HepG2 (cell line): ENCODE results near the gene IHH. TPM values are rescaled to one million over a fixed set of nuclear protein-coding genes. Genes with fewer than 3 reads are reported as not detected.

Source experiments
- CBFB ChIP-seq: sonication (generic); formaldehyde crosslinking; IDR thresholded peaks from 2 replicates; pipeline ENCODE4 v1.4.0; 2020; ENCODE audit warnings: missing genetic modification reagents
- IRF2 ChIP-seq: IDR thresholded peaks from 2 replicates; pipeline ENCODE4 v1.6.1; 2018; ENCODE audit warnings: missing genetic modification reagents, missing compliant biosample characterization
- KLF12 ChIP-seq: sonication (generic); formaldehyde crosslinking; IDR thresholded peaks from 2 replicates; pipeline ENCODE4 v1.4.0; 2020; ENCODE audit warnings: missing genetic modification reagents, borderline replicate concordance
- KLF15 ChIP-seq: sonication (generic); formaldehyde crosslinking; IDR thresholded peaks from 2 replicates; pipeline ENCODE4 v1.8.1; 2023; ENCODE audit warnings: borderline replicate concordance, mild to moderate bottlenecking, inconsistent platforms, missing genetic modification reagents, mixed read lengths
- POLR2G ChIP-seq: fragments of 200-400 bp; formaldehyde crosslinking; IDR thresholded peaks from 2 replicates; pipeline ENCODE4 v1.6.1; 2018; ENCODE audit warnings: mild to moderate bottlenecking, low read depth, low read length, moderate library complexity
- RARA ChIP-seq: IDR thresholded peaks from 2 replicates; pipeline ENCODE4 v1.6.1; 2016; ENCODE audit warnings: missing genetic modification reagents, missing compliant biosample characterization
- RORA ChIP-seq: sonication (generic); formaldehyde crosslinking; IDR thresholded peaks from 2 replicates; pipeline ENCODE4 v1.5.0; 2020; ENCODE audit warnings: mild to moderate bottlenecking, missing genetic modification reagents, moderate library complexity
- SMYD3 ChIP-seq: sonication (generic); formaldehyde crosslinking; IDR thresholded peaks from 2 replicates; pipeline ENCODE4 v1.8.1; 2023; ENCODE audit warnings: mild to moderate bottlenecking, missing genetic modification reagents
- SNAPC2 ChIP-seq: sonication (generic); formaldehyde crosslinking; IDR thresholded peaks from 2 replicates; pipeline ENCODE4 v1.8.1; 2022; ENCODE audit warnings: mild to moderate bottlenecking, missing genetic modification reagents
- STAT5B ChIP-seq: sonication (generic); formaldehyde crosslinking; IDR thresholded peaks from 2 replicates; pipeline ENCODE4 v1.4.0; 2020; ENCODE audit warnings: missing genetic modification reagents
- ZBTB3 ChIP-seq: sonication (generic); formaldehyde crosslinking; IDR thresholded peaks from 2 replicates; pipeline ENCODE4 v1.4.0; 2020; ENCODE audit warnings: low read depth, mild to moderate bottlenecking, moderate library complexity, missing genetic modification reagents, borderline replicate concordance
- ZFP82 ChIP-seq: sonication (generic); formaldehyde crosslinking; IDR thresholded peaks from 2 replicates; pipeline ENCODE4 v1.5.1; 2020; ENCODE audit warnings: mild to moderate bottlenecking, missing genetic modification reagents, borderline replicate concordance
- ZFX ChIP-seq: sonication (generic); formaldehyde crosslinking; IDR thresholded peaks from 2 replicates; pipeline ENCODE4 v1.4.0; 2020; ENCODE audit warnings: mild to moderate bottlenecking, low read depth, missing genetic modification reagents, moderate library complexity
- ZFY ChIP-seq: sonication (generic); formaldehyde crosslinking; IDR thresholded peaks from 2 replicates; pipeline ENCODE4 v1.4.0; 2020; ENCODE audit warnings: missing genetic modification reagents
- ZNF30 ChIP-seq: sonication (generic); formaldehyde crosslinking; IDR thresholded peaks from 2 replicates; pipeline ENCODE4 v1.5.0; 2020; ENCODE audit warnings: mild to moderate bottlenecking, missing genetic modification reagents
- ZNF33A ChIP-seq: sonication (generic); formaldehyde crosslinking; IDR thresholded peaks from 2 replicates; pipeline ENCODE4 v1.5.1; 2020; ENCODE audit warnings: missing genetic modification reagents, mild to moderate bottlenecking, moderate library complexity, borderline replicate concordance
- ZNF430 ChIP-seq: sonication (generic); formaldehyde crosslinking; IDR thresholded peaks from 2 replicates; pipeline ENCODE4 v1.9.0; 2021; ENCODE audit warnings: mild to moderate bottlenecking, missing genetic modification reagents
- ZNF496 ChIP-seq: sonication (generic); formaldehyde crosslinking; IDR thresholded peaks from 2 replicates; pipeline ENCODE4 v1.8.1; 2023; ENCODE audit warnings: mild to moderate bottlenecking, moderate library complexity, missing genetic modification reagents; ENCODE audit not compliant: insufficient replicate concordance
- ZNF501 ChIP-seq: sonication (generic); formaldehyde crosslinking; IDR thresholded peaks from 2 replicates; pipeline ENCODE4 v1.5.1; 2020; ENCODE audit warnings: mild to moderate bottlenecking, moderate library complexity, missing genetic modification reagents
- ZNF543 ChIP-seq: sonication (generic); formaldehyde crosslinking; IDR thresholded peaks from 2 replicates; pipeline ENCODE4 v1.4.0; 2020; ENCODE audit warnings: mild to moderate bottlenecking, missing genetic modification reagents
- ZNF557 ChIP-seq: sonication (generic); formaldehyde crosslinking; IDR thresholded peaks from 2 replicates; pipeline ENCODE4 v1.4.0; 2020; ENCODE audit warnings: missing genetic modification reagents
- ZNF558 ChIP-seq: sonication (generic); formaldehyde crosslinking; IDR thresholded peaks from 2 replicates; pipeline ENCODE4 v1.9.0; 2022; ENCODE audit warnings: mild to moderate bottlenecking, missing genetic modification reagents, borderline replicate concordance
- ZNF644 ChIP-seq: IDR thresholded peaks from 2 replicates; pipeline ENCODE4 v1.6.1; 2016; ENCODE audit warnings: low read depth
- ZNF850 ChIP-seq: sonication (generic); formaldehyde crosslinking; conservative IDR thresholded peaks from 2 replicates; pipeline ENCODE4 v1.9.0; 2021; ENCODE audit warnings: mild to moderate bottlenecking, missing genetic modification reagents
- ZSCAN22 ChIP-seq: sonication (generic); formaldehyde crosslinking; IDR thresholded peaks from 2 replicates; pipeline ENCODE4 v1.4.0; 2020; ENCODE audit warnings: mild to moderate bottlenecking, missing genetic modification reagents
- polyA plus RNA-seq, 8 experiments: library from polyadenylated mRNA; depleted of rRNA in 3 of 8; stranded (reverse) in 7 of 8; unstranded in 1 of 8; fragments of >200 nt; fragmentation: Illumina TruSeq in 4 of 8; extraction: Trizol in 4 of 8; gene quantifications; 2 replicates each; pipeline versions ENCODE4 v1.2.1 to v1.2.3, GENCODE V29; 2011 to 2016; ENCODE audit warnings: low read depth in 4 of 8, missing spikeins in 1 of 8, mixed read lengths in 1 of 8; ENCODE audit not compliant: insufficient read depth in 1 of 8
- total RNA-seq, 5 experiments: library from RNA; depleted of rRNA; stranded (reverse); fragments of >200 nt; fragmentation: Illumina TruSeq; extraction: Trizol; gene quantifications; 2 replicates each; pipeline ENCODE4 v1.2.3, GENCODE V29; 2016; ENCODE audit warnings: low read depth in 1 of 5
- TF ChIP-seq, protein P1 (sequence below): conservative IDR thresholded peaks from 2 replicates; pipeline ENCODE4 v1.6.1; 2018; ENCODE audit warnings: missing genetic modification reagents
- TF ChIP-seq, protein P2 (sequence below): IDR thresholded peaks from 2 replicates; pipeline ENCODE4 v1.6.1; 2018; ENCODE audit warnings: missing genetic modification reagents
- TF ChIP-seq, protein P3 (sequence below): sonication (generic); formaldehyde crosslinking; IDR thresholded peaks from 2 replicates; pipeline ENCODE4 v1.4.0; 2020; ENCODE audit warnings: missing genetic modification reagents; ENCODE audit errors: not compliant biosample characterization

Gene IHH
- total and polyA plus RNA-seq, 2 of the 13 experiments (the other 11 are each of a cell fraction or from before 2014, with no cell fraction given), result 0.42 TPM; not detected in 1

DNA sequence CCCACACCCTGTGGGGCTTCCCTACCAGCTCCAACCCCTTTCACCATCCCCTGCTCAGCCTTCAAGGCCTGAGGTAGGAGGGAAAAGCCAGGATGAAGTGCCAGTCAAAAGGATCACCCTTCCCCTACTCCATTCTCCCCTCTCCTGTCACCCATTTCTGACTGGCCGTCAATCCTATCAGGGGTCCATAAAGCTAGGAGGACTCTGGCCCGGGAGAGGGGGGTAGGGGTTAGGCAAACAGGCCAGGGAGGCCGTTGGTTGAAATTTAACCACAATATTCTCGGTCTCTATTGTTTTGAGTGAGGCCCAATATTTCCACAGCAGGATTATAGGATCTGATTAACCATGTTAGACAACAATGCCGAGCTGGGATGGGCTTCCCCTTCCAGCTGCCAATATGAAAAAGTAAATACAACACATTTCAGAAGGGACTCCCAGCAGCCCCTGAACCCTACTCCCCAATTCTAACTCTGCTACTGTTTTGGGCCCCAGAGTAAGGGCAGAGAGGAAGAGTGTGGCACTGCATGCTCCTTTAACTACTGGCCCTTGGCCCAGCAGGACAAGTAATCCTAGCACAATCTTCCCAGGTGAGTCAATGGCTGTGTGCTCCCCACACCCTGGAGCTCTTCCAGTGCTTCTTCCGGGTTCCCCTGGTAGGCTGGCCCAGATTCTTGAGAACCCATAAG is 10.6 kb upstream of the IHH start (continued):
- TF ChIP-seq ZSCAN22 (CRISPR knock-in tag), result no peak
- TF ChIP-seq STAT5B (CRISPR knock-in tag), result no peak; the same call in 1 of the 2 replicates
- TF ChIP-seq ZNF543 (CRISPR knock-in tag), result no peak
- peak; percentile 64; the same call in 1 of the 2 replicates for TF ChIP-seq SNAPC2
- TF ChIP-seq ZBTB3 (CRISPR knock-in tag), result no peak
- no peak for TF ChIP-seq ZNF501 (CRISPR knock-in tag)
- TF ChIP-seq IRF2 (CRISPR knock-in tag), result no peak; the same call in 1 of the 2 replicates
- TF ChIP-seq KLF12 (CRISPR knock-in tag), result no peak
- 0 out of 2 replicates have a peak, but pooled peaks have one; percentile 37 for TF ChIP-seq ZFX (CRISPR knock-in tag)
- TF ChIP-seq ZNF496 (CRISPR knock-in tag), result no peak
- TF ChIP-seq ZNF30 (CRISPR knock-in tag), result no peak
- no peak for TF ChIP-seq RORA (CRISPR knock-in tag)
- TF ChIP-seq CBFB (CRISPR knock-in tag), result peak; percentile 95
- peak; percentile 96 for TF ChIP-seq RARA (CRISPR knock-in tag)
- no peak for TF ChIP-seq POLR2G
- TF ChIP-seq, protein P1, sequence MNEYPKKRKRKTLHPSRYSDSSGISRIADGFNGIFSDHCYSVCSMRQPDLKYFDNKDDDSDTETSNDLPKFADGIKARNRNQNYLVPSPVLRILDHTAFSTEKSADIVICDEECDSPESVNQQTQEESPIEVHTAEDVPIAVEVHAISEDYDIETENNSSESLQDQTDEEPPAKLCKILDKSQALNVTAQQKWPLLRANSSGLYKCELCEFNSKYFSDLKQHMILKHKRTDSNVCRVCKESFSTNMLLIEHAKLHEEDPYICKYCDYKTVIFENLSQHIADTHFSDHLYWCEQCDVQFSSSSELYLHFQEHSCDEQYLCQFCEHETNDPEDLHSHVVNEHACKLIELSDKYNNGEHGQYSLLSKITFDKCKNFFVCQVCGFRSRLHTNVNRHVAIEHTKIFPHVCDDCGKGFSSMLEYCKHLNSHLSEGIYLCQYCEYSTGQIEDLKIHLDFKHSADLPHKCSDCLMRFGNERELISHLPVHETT (CRISPR knock-in tag), result no peak
- no peak for TF ChIP-seq ZNF558 (CRISPR knock-in tag)
- peak; percentile 95 for TF ChIP-seq SMYD3 (CRISPR knock-in tag)
- TF ChIP-seq, protein P2, sequence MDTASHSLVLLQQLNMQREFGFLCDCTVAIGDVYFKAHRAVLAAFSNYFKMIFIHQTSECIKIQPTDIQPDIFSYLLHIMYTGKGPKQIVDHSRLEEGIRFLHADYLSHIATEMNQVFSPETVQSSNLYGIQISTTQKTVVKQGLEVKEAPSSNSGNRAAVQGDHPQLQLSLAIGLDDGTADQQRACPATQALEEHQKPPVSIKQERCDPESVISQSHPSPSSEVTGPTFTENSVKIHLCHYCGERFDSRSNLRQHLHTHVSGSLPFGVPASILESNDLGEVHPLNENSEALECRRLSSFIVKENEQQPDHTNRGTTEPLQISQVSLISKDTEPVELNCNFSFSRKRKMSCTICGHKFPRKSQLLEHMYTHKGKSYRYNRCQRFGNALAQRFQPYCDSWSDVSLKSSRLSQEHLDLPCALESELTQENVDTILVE (CRISPR knock-in tag), result no peak
- TF ChIP-seq ZFP82 (CRISPR knock-in tag), result no peak
- TF ChIP-seq ZNF644 (CRISPR knock-in tag), result peak; percentile 25; the same call in 1 of the 2 replicates
- peak; percentile 36; the same call in 1 of the 2 replicates for TF ChIP-seq ZFY (CRISPR knock-in tag)
- TF ChIP-seq KLF15 (CRISPR knock-in tag), result no peak
- TF ChIP-seq ZNF430 (CRISPR knock-in tag), result no peak
- TF ChIP-seq, protein P3, sequence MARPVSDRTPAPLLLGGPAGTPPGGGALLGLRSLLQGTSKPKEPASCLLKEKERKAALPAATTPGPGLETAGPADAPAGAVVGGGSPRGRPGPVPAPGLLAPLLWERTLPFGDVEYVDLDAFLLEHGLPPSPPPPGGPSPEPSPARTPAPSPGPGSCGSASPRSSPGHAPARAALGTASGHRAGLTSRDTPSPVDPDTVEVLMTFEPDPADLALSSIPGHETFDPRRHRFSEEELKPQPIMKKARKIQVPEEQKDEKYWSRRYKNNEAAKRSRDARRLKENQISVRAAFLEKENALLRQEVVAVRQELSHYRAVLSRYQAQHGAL (CRISPR knock-in tag), result no peak
- TF ChIP-seq ZNF850, result no peak
- 0 out of 2 replicates have a peak, but pooled peaks have one; percentile 45 for TF ChIP-seq ZNF33A (CRISPR knock-in tag)
- TF ChIP-seq ZNF557, result no peak
